Fibroblast of skin of right biceps (primary cell): ENCODE measurements around the gene C19orf33.
A peak's percentile ranks its signal among the peaks of the same experiment; 100 is the strongest.

Experiments
- DNase-seq: peaks from one replicate; pipeline ENCODE4 v3.0.0-alpha.2; 2013

The C19orf33 gene

DNA sequence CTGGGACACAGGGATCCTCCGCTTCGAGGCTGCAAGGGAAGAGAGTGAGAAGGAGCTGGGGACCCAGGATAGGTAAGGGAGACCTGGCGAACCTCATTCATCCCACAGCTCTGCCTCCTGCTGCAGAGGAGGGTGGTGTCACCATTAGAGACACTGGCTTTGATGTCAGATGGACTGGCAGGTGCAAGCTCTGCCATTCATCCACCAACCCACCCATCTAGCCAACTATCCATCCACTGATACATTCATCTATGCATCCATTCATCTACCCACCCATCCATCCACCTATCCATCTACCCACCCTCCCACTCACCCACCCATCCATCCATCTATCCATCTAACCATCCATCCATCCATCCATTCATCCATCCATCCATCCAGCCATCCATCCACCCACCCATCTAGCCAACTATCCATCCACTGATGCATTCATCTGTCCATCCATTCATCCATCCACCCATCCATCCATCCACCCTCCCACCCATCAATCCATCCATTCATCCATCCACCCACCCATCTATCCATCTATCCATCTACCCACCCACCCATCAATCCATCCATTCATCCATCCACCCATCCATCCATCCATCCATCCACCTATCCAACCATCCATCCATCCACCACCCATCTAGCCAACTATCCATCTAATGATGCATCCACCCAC lies 5.7 kb downstream of the C19orf33 start:
- no peak for DNase-seq

- no peak for DNase-seq
Measured at GRCh38 chr19:38310279-38310670, 6.2 kb downstream of the C19orf33 start.

DNA sequence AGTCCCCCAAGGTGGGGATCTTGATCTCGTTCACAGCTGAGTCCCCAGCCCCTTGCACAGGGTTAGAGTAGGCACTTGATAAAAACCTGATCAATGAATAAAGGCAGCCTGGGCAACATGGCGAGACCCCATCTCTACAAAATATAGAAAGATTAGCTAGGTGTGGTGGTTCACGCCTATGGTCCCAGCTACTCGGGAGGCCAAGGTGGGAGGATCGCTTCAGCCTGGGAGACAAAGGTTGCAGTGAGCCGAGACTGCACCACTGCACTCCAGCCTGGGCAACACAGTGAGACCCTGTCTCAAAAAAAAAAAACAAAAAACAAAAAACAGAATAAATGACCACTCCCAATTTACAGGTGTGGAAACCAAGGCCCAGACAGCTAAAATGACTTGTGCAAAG lies 6.9 kb downstream of the C19orf33 start:
- no peak for DNase-seq

- DNase-seq, result peak; percentile 98
Measured at GRCh38 chr19:38315657-38316476, 11.8 kb downstream of the C19orf33 start, which contains the start of gene YIF1B. YIF1B (minus strand) TSS chr19:38315947; CDS start chr19:38315917, 30 bp downstream.

GRCh38 chr19:38316477-38317067 lies 12.5 kb downstream of the C19orf33 start:
- DNase-seq, result no peak

GRCh38 chr19:38317104-38317612 lies 13.1 kb downstream of the C19orf33 start:
- DNase-seq, result no peak

DNA sequence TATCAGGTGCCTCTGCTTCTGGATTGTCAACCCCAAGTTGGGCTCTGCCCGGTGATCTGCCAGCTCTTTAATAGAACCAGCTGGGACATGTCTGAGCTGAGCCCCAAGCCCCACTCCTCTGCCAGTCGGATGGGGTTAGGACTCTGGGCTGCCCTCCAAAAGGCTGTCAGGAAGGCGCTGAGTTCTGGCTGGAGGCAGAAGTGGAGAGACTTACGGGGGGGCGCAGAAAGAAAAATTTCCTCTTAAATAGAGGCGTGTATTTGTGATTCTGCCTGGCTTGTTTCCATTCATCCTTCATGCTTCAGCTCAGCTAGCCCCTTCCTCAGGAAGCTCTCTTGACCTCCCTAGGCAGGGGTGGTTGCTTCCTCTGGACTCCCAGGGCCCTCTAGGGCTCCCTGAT lies 14.6 kb downstream of the C19orf33 start:
- no peak for DNase-seq

GRCh38 chr19:38319421-38320258 lies 15.6 kb downstream of the C19orf33 start, which contains the start of gene KCNK6:
KCNK6 (plus strand) TSS chr19:38319845; CDS start chr19:38319951, 106 bp downstream.
- DNase-seq, result no peak

- DNase-seq, result no peak
Measured at GRCh38 chr19:38320969-38321339, 16.9 kb downstream of the C19orf33 start.

- DNase-seq, result no peak
Measured at GRCh38 chr19:38321646-38322196, 17.7 kb downstream of the C19orf33 start.

GRCh38 chr19:38323291-38323690 lies 19.2 kb downstream of the C19orf33 start:
- DNase-seq, result no peak

GRCh38 chr19:38324431-38324830 lies 20.4 kb downstream of the C19orf33 start:
- no peak for DNase-seq

DNA sequence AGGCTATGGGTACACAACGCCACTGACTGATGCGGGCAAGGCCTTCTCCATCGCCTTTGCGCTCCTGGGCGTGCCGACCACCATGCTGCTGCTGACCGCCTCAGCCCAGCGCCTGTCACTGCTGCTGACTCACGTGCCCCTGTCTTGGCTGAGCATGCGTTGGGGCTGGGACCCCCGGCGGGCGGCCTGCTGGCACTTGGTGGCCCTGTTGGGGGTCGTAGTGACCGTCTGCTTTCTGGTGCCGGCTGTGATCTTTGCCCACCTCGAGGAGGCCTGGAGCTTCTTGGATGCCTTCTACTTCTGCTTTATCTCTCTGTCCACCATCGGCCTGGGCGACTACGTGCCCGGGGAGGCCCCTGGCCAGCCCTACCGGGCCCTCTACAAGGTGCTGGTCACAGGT lies 22.5 kb downstream of the C19orf33 start:
- no peak for DNase-seq

DNA sequence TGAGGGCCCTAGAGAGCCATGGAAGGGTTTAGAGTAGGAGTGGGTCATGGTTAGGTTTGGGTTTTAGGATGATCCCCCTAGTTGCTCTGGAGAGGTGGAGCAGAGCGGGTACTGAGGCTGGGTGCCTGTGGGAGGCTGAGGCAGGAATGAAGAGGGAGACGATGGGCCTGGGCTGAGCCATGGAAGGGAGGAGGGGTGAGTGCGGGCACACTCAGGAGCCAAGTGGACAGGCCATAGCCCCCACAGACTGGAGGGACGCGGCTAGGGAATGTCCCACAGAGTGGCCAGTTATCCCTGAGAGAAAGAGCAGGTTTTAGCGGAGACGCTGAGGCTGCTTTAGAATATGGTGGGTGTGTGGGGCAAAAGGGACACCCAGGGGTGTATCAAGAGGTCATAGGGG lies 25.6 kb downstream of the C19orf33 start:
- DNase-seq, result no peak

DNA sequence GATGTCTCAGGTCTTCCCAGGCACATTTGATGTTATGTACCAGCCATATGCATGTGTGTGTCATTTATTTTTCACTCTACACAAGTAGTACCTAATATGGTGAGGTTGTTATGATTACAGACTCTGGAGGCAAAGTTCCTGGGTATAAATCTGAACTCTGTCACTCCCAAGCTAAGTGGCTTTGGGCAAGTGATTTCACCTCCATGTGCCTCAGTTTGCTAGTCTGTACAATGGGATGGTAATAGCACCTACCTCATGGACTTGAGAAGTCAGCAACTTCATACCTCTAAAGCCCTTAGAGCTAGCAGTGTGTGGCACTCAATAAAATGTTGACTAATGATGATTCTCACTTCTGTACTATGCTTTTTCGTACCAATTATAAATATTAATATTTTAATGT lies 27.7 kb downstream of the C19orf33 start:
- DNase-seq, result no peak

- DNase-seq, result peak; percentile 6
Measured at GRCh38 chr19:38333245-38333644, 29.2 kb downstream of the C19orf33 start.

GRCh38 chr19:38335949-38336637 lies 32.0 kb downstream of the C19orf33 start:
- peak; percentile 94 for DNase-seq

DNA sequence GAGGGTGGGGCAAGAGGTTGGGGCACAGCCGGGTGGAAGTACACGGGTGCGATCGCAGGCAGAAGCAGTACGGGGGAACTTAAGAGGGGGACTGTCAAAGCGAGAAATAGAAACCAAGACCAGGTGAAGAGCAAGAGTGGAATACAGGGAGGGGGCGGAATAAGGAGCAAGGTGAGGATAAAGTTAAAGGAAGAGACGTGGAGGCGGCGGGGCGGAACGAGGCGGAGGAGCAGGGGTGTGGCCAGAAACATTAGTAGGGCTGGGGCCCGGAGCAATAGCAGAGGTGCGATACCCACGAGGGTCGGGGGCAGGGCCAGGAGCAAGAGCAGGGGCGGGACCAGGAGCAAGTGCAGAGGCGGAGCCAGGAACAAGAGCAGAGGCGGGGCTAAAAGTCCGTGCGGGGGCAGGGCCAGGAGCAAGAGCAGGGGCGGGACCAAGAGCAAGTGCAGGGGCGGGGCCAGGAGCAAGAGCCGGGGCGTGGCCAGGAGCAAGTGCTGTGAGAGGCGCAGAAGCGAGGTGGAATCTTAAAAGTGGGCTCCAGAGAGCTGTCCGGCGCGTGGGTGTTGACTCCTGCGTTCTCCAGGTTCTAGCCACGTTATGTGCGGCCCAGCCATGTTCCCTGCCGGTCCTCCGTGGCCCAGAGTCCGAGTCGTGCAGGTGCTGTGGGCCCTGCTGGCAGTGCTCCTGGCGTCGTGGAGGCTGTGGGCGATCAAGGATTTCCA lies 32.7 kb downstream of the C19orf33 start:
- peak; percentile 81 for DNase-seq

- no peak for DNase-seq
Measured at GRCh38 chr19:38337360-38337653, 33.3 kb downstream of the C19orf33 start.

- peak; percentile 29 for DNase-seq
Measured at GRCh38 chr19:38339011-38339410, 35.0 kb downstream of the C19orf33 start.

GRCh38 chr19:38340927-38341326 lies 36.9 kb downstream of the C19orf33 start:
- DNase-seq, result no peak
